Astrocyte (in vitro differentiated cells and primary cell): ENCODE data around the gene PTPRCAP. TPM values are rescaled to one million over a fixed set of nuclear protein-coding genes. Genes with fewer than 3 reads are reported as not detected.

ENCODE experiments used
- DNase-seq: peaks from one replicate; pipeline ENCODE4 v3.0.0-alpha.2; 2010; ENCODE audit warnings: low read depth
- FAIRE-seq: peaks from 2 replicates; lab custom pipeline; 2011; peaks lifted over from hg19 to GRCh38; lab: Jason Lieb, UNC
- H2AFZ ChIP-seq: 2 replicates; pipeline ENCODE4 v1.6.0; 2012; ENCODE audit warnings: low read depth, low read length, inconsistent platforms
- H3K27ac ChIP-seq: 2 replicates; pipeline ENCODE4 v1.5.1; 2011; ENCODE audit warnings: low read depth, low read length, inconsistent platforms
- H3K27me3 ChIP-seq: 2 replicates; pipeline ENCODE4 v1.6.0; 2011; ENCODE audit warnings: low read length, inconsistent platforms; ENCODE audit not compliant: insufficient read depth
- H3K36me3 ChIP-seq: 2 replicates; pipeline ENCODE4 v1.5.1; 2011; ENCODE audit warnings: low read length, inconsistent platforms; ENCODE audit not compliant: insufficient read depth
- H3K4me1 ChIP-seq: 2 replicates; pipeline ENCODE4 v1.5.1; 2011; ENCODE audit warnings: low read length, inconsistent platforms; ENCODE audit not compliant: insufficient read depth
- H3K4me2 ChIP-seq: 2 replicates; pipeline ENCODE4 v1.6.0; 2012; ENCODE audit warnings: low read length, inconsistent platforms
- H3K4me3 ChIP-seq: 2 replicates; pipeline ENCODE4 v1.5.1; 2011; ENCODE audit warnings: low read depth, mild to moderate bottlenecking, low read length, inconsistent platforms; ENCODE audit not compliant: insufficient read depth
- H3K79me2 ChIP-seq: 2 replicates; pipeline ENCODE4 v1.6.0; 2012; ENCODE audit warnings: mild to moderate bottlenecking, low read length, inconsistent platforms; ENCODE audit not compliant: insufficient read depth
- H3K9ac ChIP-seq: 2 replicates; pipeline ENCODE4 v1.6.0; 2012; ENCODE audit warnings: mild to moderate bottlenecking, low read length, inconsistent platforms
- H3K9me3 ChIP-seq: 2 replicates; pipeline ENCODE4 v1.5.1; 2012; ENCODE audit warnings: low read depth, mild to moderate bottlenecking, low read length, inconsistent platforms; ENCODE audit not compliant: insufficient read depth
- H4K20me1 ChIP-seq: 2 replicates; pipeline ENCODE4 v1.6.0; 2012; ENCODE audit warnings: low read length, inconsistent platforms; ENCODE audit not compliant: insufficient read depth
- H3K27ac Mint-ChIP-seq: one replicate; pipeline ENCODE4 v1.8.0; 2021; ENCODE audit warnings: mild to moderate bottlenecking, mixed read lengths; ENCODE audit not compliant: unreplicated experiment
- H3K27me3 Mint-ChIP-seq: one replicate; pipeline ENCODE4 v1.8.0; 2021; ENCODE audit warnings: low read depth, mixed read lengths; ENCODE audit not compliant: unreplicated experiment
- H3K36me3 Mint-ChIP-seq: one replicate; pipeline ENCODE4 v1.8.0; 2021; ENCODE audit warnings: low read depth, mixed read lengths; ENCODE audit not compliant: unreplicated experiment
- H3K4me1 Mint-ChIP-seq: one replicate; pipeline ENCODE4 v1.8.0; 2021; ENCODE audit warnings: low read depth, mixed read lengths; ENCODE audit not compliant: unreplicated experiment
- H3K4me3 Mint-ChIP-seq: one replicate; pipeline ENCODE4 v1.8.0; 2021; ENCODE audit warnings: mild to moderate bottlenecking, moderate library complexity, mixed read lengths; ENCODE audit not compliant: unreplicated experiment
- H3K9me3 Mint-ChIP-seq: one replicate; pipeline ENCODE4 v1.8.0; 2021; ENCODE audit warnings: mild to moderate bottlenecking, mixed read lengths; ENCODE audit not compliant: unreplicated experiment
- CTCF ChIP-seq: IDR thresholded peaks from 2 replicates; pipeline ENCODE4 v1.5.1; 2011; ENCODE audit warnings: low read depth, mild to moderate bottlenecking, inconsistent platforms, low read length, moderate library complexity; ENCODE audit not compliant: insufficient read depth
- EZH2 ChIP-seq: IDR thresholded peaks from 2 replicates; pipeline ENCODE4 v1.6.1; 2012; ENCODE audit warnings: mild to moderate bottlenecking, low read length, inconsistent platforms; ENCODE audit not compliant: insufficient read depth
- total RNA-seq: library from RNA; stranded (reverse); gene quantifications from 2 replicates; pipeline ENCODE4 v1.2.1, GENCODE V29; 2021

PTPRCAP gene
- total RNA-seq, 1 donor from 2014 or later: 1.7 TPM

DNA sequence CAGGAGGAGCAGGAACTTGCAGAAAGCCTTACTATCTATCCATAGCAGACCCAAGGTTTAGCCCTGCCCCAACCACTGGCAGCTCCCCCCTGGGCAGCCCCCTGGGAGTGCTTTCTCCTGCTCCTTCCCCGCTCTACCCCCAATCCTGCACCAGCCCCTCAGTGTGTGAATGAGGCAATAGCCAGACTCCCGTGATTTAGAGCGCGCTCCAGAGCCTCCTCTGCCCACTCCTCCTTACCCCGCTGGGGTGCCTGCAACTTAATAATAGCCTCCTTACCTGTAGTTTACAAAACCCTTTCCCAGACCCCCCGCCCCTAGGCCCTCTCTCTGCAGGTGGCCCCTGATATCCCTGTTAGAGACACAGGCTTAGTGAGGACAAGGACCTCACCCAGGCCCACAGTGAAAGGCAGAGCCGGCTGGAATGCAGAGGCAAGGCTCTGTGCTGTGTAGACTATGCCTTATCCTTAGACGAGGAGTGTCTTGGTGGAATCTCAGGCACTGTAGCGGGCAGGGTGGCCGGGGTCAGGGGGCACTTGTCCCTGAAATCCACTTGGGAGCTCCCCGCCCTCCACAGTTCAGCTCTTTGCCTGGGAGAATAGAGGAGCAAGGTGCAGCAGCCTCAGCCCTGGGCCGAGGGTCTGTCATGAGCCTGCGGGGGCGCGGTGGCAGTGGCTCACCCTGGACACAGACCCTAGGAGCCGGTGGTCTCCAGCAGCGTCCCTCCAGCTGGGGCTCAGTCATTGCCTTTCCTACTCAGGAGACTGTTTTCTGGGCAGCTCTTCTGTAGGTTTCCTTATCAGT, 26.3 kb downstream of the PTPRCAP start:
- Histone ChIP-seq H3K36me3 (no peaks in the 10 kb centered on the region), H3K9me3 (no peaks in the 10 kb centered on the region), H3K4me3 (no peak overlapping the region), H3K9ac (no peak overlapping the region), H3K4me2 (no peak overlapping the region), H3K27ac (no peak overlapping the region), H3K4me1 (no peaks in the 10 kb centered on the region), H3K79me2 (no peaks in the 10 kb centered on the region), H3K27me3 (peaks cover 21% of the 10 kb centered on the region), H2AFZ (no peak overlapping the region), H4K20me1 (no peaks in the 10 kb centered on the region)
- H3K27me3 Mint-ChIP-seq: peaks cover 27% of the 10 kb centered on the region
- H3K4me1 Mint-ChIP-seq: peaks cover 2% of the 10 kb centered on the region
- FAIRE-seq: no peak
- no peak overlapping the region for H3K4me3 Mint-ChIP-seq
- DNase-seq: no peak
- no peaks in the 10 kb centered on the region for H3K9me3 Mint-ChIP-seq
- H3K27ac Mint-ChIP-seq: no peak overlapping the region
- H3K36me3 Mint-ChIP-seq: peaks cover 3% of the 10 kb centered on the region
- TF ChIP-seq EZH2: no peak
- TF ChIP-seq CTCF: no peak

DNA sequence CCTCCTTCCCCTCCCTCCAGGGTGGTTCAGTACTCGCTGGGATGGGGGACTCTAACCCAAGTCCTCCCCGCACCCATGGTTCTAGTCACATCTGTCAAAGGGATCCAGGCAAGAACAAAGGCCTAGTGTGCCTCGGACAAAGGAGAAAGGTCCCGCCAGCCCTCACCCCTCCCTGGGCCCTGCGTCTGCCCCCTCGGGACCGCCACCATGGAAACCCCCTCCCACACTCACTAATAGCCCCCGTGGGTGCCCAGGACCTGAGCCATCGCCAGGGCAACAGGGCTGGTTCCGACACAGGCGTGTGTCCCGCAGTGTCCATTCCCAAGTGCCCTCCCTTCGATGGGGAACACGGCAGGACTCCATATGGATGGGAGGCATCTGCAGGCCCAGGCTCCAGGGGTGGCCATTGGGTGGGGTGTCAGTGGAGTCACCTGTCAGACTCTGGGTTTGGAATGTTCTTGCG, 27.1 kb downstream of the PTPRCAP start:
- Mint-ChIP-seq H3K9me3 (no peaks in the 10 kb centered on the region), H3K4me3 (no peak overlapping the region), H3K27me3 (peaks cover 24% of the 10 kb centered on the region), H3K4me1 (peaks cover 2% of the 10 kb centered on the region), H3K36me3 (peaks cover 3% of the 10 kb centered on the region), H3K27ac (no peak overlapping the region)
- Histone ChIP-seq H3K4me3 (no peak overlapping the region), H3K9me3 (no peaks in the 10 kb centered on the region), H4K20me1 (no peaks in the 10 kb centered on the region), H3K4me2 (no peak overlapping the region), H3K27ac (no peak overlapping the region), H3K9ac (no peak overlapping the region), H3K4me1 (no peaks in the 10 kb centered on the region), H2AFZ (no peak overlapping the region), H3K27me3 (peaks cover 21% of the 10 kb centered on the region), H3K79me2 (no peaks in the 10 kb centered on the region), H3K36me3 (no peaks in the 10 kb centered on the region)
- DNase-seq (no peak), FAIRE-seq (no peak)
- TF ChIP-seq CTCF (no peak), EZH2 (no peak)

GRCh38 chr11:67409781-67410368, 27.6 kb downstream of the PTPRCAP start:
- Mint-ChIP-seq H3K27me3 (peaks cover 23% of the 10 kb centered on the region), H3K36me3 (peaks cover 3% of the 10 kb centered on the region), H3K27ac (no peak overlapping the region), H3K9me3 (no peaks in the 10 kb centered on the region), H3K4me3 (no peak overlapping the region), H3K4me1 (peaks cover 2% of the 10 kb centered on the region)
- no peak overlapping the region for H3K4me2 ChIP-seq
- no peaks in the 10 kb centered on the region for H3K4me1 ChIP-seq
- FAIRE-seq: no peak
- no peak for TF ChIP-seq EZH2
- no peak for TF ChIP-seq CTCF
- DNase-seq: no peak
- H4K20me1 ChIP-seq: no peaks in the 10 kb centered on the region
- no peak overlapping the region for H2AFZ ChIP-seq
- no peak overlapping the region for H3K9ac ChIP-seq
- no peak overlapping the region for H3K4me3 ChIP-seq
- H3K27ac ChIP-seq: no peak overlapping the region
- H3K27me3 ChIP-seq: peaks cover 19% of the 10 kb centered on the region
- H3K9me3 ChIP-seq: no peaks in the 10 kb centered on the region
- no peaks in the 10 kb centered on the region for H3K79me2 ChIP-seq
- H3K36me3 ChIP-seq: no peaks in the 10 kb centered on the region
